Thoracic aorta (tissue), 2 donors: ENCODE measurements around the gene ADPRHL1. TPM values are rescaled to one million over a fixed set of nuclear protein-coding genes. Genes with fewer than 3 reads are reported as not detected.
A peak's percentile ranks its signal among the peaks of the same experiment; 100 is the strongest.

ENCODE experiments used
- ATAC-seq: fragments of 150-250 bp; one replicate; pipeline ENCODE4 v1.8.0; 2017; ENCODE audit warnings: low read depth; ENCODE audit not compliant: insufficient number of reproducible peaks, low FRiP score
- DNase-seq: peaks from one replicate; pipeline ENCODE4 v3.0.0-alpha.2; 2020; ENCODE audit warnings: low spot score
- H3K27ac ChIP-seq, 2 donors: fragments of 200-600 bp; sonication (generic); 1 replicate in 1 of 2; 2 replicates in 1 of 2; pipeline ENCODE4 v1.5.1; 2016; ENCODE audit warnings: mild to moderate bottlenecking in 2 of 2, moderate library complexity in 2 of 2
- H3K27me3 ChIP-seq: fragments of 200-600 bp; sonication (generic); replicated peaks from 2 replicates; pipeline ENCODE4 v1.6.0; 2016; ENCODE audit warnings: mild to moderate bottlenecking; ENCODE audit not compliant: insufficient read depth
- H3K36me3 ChIP-seq: fragments of 200-600 bp; sonication (generic); one replicate; pipeline ENCODE4 v1.5.1; 2016
- H3K4me1 ChIP-seq, 2 donors: fragments of 200-600 bp; sonication (generic); 1 replicate in 1 of 2; 2 replicates in 1 of 2; pipeline versions ENCODE4 v1.5.1 to v1.6.0; 2016; ENCODE audit warnings: low read depth in 2 of 2, mild to moderate bottlenecking in 1 of 2; ENCODE audit not compliant: control insufficient read depth in 1 of 2
- H3K4me3 ChIP-seq: fragments of 200-600 bp; sonication (generic); 2 replicates; pipeline ENCODE4 v1.5.1; 2016; ENCODE audit warnings: mild to moderate bottlenecking
- H3K9me3 ChIP-seq: fragments of 200-600 bp; sonication (generic); 2 replicates; pipeline ENCODE4 v1.5.1; 2016
- total RNA-seq, 2 donors: library from RNA; depleted of rRNA; stranded (reverse); fragments of >200 nt; gene quantifications; one replicate each; pipeline versions ENCODE4 v1.1.0 to v1.2.3, GENCODE V29; 2016
- TF ChIP-seq, protein P1 (sequence below): fragments of 200-600 bp; sonication (generic); IDR thresholded peaks from one replicate; pipeline ENCODE4 v1.5.1; 2019; ENCODE audit warnings: antibody characterized with exemption

Gene ADPRHL1
- total RNA-seq, result 10 to 100 TPM; 11.8 to 12.6 TPM

DNA sequence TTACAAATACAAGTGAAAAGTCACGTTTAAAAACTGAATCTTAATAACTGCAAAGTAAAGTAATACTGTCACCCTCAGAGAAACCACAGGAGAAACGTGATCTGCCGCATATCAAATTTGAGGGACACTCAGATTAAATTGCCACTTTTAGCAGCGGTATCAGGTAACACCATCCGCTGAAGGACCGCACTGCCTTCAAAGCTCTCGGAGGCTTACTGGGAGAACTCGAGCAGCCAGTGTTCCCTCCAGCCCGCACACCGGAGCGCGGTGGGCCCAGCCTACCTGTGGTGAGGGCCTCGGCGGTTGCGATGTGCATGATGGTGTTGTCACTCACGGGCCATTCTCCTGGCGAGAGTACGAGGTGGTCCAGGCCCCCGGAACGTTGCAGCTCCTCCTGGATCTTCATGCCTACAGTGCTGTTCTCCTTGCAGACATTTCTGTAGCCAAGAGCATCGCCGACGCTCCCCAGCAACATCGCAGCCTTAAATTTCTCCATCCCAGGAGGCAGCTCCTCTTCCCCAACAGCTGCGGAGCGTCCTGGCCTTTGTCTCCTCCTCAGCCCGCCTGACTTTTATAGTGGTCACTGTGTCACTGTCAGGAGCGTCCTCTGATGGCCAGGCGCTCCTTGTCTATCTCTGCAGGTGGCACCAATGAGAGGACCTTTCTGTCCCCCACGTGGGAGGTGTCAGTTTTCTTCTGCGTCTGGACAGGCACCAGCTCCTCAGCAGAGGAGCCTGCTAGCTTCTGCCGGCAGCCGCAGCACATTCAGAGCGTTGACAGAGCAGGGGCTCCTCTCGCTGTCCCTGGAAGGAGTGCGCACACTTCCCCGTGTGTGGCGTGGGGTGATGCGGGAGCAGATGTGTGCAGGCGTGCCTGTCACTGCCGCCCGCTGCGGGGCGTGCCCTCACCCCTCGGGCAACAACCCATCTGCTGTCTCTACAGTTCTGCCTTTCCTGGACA is at the start of gene ADPRHL1:
ADPRHL1 (minus strand) TSS at position 547 of the 960 bp plus-strand sequence; CDS start at position 496, 51 bp downstream.
- H3K4me1 ChIP-seq, result no peaks in the 10 kb centered on the region
- H3K36me3 ChIP-seq, result peaks cover 13% of the 10 kb centered on the region
- no peaks in the 10 kb centered on the region for H3K9me3 ChIP-seq
- H3K4me3 ChIP-seq, result no peak within 1 kb of the TSS
- DNase-seq (no peak), ATAC-seq (no peak)
- TF ChIP-seq, protein P1, sequence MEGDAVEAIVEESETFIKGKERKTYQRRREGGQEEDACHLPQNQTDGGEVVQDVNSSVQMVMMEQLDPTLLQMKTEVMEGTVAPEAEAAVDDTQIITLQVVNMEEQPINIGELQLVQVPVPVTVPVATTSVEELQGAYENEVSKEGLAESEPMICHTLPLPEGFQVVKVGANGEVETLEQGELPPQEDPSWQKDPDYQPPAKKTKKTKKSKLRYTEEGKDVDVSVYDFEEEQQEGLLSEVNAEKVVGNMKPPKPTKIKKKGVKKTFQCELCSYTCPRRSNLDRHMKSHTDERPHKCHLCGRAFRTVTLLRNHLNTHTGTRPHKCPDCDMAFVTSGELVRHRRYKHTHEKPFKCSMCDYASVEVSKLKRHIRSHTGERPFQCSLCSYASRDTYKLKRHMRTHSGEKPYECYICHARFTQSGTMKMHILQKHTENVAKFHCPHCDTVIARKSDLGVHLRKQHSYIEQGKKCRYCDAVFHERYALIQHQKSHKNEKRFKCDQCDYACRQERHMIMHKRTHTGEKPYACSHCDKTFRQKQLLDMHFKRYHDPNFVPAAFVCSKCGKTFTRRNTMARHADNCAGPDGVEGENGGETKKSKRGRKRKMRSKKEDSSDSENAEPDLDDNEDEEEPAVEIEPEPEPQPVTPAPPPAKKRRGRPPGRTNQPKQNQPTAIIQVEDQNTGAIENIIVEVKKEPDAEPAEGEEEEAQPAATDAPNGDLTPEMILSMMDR, result no peak
- H3K27ac ChIP-seq, result no peak within 1 kb of the TSS
- no peaks in the 10 kb centered on the region for H3K27me3 ChIP-seq

DNA sequence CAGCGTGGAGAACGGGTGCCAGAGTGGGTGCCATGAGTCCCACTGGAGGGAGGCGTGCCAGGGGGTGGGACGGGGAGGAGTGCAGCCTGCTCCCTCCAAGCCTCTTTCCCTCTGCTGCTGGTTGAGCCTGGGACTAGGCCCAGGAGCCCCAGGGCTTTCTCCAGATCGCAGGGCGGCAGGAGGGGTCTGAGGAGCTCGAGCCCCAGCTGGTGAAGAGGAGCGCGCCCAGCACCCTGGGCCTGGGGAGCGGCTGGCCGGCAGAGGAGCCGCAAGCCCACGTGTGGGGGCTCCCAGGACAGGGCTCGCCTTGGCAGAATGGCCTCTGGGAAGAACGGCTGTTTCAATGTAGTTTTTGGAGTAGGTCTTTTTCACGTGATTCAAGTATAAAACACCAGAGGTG is 49.4 kb upstream of the ADPRHL1 start:
- Histone ChIP-seq H3K27ac (peak overlapping the region in 1 of 2 donors; percentile 22), H3K36me3 (peaks cover 46% of the 10 kb centered on the region), H3K4me3 (no peak overlapping the region), H3K4me1 (peaks cover 4 to 22% of the 10 kb centered on the region in 2 donors), H3K9me3 (no peaks in the 10 kb centered on the region), H3K27me3 (no peaks in the 10 kb centered on the region)
- ATAC-seq, result no peak
- no peak for DNase-seq
- TF ChIP-seq, protein P1, result no peak

DNA sequence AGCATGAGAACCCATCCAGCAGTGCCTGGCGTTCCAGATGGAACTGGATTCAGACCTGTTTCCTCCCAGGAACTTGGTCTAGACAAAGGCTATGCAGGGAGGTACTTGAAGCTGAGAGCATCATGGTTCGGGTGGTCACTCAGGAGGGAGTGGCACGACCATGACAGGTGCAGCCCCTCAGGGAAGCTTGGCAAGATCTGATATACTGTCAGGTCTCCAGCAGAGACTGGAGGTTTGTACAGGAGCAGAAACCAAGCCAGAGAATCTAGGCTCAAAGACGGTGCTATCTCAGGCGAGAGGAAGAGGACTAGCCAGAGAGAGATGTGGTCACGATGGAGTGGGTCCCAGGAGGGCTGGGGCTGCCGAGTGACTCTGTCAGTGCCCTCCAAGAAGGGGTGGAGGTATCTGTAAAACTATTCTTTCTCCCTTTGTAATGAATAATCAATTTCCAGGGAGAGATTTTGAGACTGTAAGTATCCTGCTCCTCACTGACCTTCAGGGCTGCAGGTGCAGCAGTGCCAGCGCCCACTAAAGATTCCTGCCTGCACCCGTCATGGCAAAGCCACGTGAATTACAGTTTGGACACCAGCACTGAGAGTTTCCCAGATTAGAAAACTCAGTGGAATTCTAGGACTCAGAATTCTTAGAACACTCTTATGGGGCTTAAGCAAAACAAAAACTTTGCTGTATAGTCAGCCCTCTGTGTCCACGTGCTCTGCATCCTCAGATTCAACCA is 47.4 kb upstream of the ADPRHL1 start:
- DNase-seq (no peak), ATAC-seq (no peak)

DNA sequence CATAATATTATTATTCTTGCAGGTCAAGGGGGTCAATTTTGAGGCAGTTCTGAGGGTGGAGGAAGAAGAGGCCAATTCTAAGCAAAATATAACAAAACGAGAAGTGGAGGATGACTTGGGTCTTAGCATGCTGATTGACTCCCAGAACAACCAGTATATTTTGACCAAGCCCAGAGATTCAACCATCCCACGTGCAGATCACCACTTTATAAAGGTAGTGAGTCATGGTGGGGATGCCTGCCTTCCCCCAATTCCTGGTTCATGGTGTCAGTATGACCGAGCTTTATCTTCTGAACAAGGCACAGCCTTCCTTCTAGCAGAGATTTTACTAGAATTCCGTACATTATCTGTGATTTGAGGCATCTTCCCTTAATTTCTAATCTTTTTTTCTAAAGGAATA is 46.6 kb upstream of the ADPRHL1 start:
- peaks cover 37% of the 10 kb centered on the region for H3K36me3 ChIP-seq

More for the DNA sequence above, 47.4 kb upstream of the ADPRHL1 start:
- TF ChIP-seq, protein P1, result no peak
- Histone ChIP-seq H3K4me3 (no peak overlapping the region), H3K36me3 (peaks cover 37% of the 10 kb centered on the region), H3K9me3 (no peaks in the 10 kb centered on the region), H3K27ac (no peak overlapping the region), H3K27me3 (no peaks in the 10 kb centered on the region), H3K4me1 (peaks cover under 1 to 30% of the 10 kb centered on the region in 2 donors)

More for the DNA sequence above, 46.6 kb upstream of the ADPRHL1 start:
- TF ChIP-seq, protein P1, result no peak
- H3K4me1 ChIP-seq, result peaks cover 5 to 37% of the 10 kb centered on the region in 2 donors
- no peak overlapping the region for H3K4me3 ChIP-seq
- H3K27ac ChIP-seq, result no peak overlapping the region
- no peaks in the 10 kb centered on the region for H3K27me3 ChIP-seq
- DNase-seq (no peak), ATAC-seq (no peak)
- no peaks in the 10 kb centered on the region for H3K9me3 ChIP-seq
